Measurements from ENCODE around the gene MYMK. TPM values are rescaled to one million over a fixed set of nuclear protein-coding genes. Genes with fewer than 3 reads are reported as not detected.

Gene MYMK
- total RNA-seq, 1 experiment from 2014 or later: not detected

DNA sequence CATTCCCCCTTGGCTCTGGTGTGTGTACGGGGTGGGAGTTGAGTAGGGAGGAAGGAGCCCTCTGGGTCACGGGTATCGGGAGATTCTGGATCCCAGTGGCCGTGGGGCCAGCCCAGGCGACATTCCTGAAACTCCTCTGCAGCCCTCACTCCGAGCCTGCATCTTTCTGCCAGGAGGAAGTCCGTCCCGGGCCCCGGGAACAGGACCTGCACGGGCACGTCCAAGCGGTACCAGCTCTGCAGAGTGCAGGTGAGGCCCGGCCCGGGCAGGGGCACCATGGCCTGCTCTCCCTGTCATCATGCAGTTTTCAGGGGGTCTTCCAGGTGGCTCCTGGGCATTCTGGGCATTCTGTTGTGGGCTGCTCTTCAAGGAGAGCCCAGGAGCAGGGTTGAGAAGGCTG lies 13.4 kb upstream of the MYMK start:
- ChIA-PET CTCF (no interaction called here), POLR2A (no interaction called here)
- no peak overlapping the region for H3K27ac Mint-ChIP-seq (ENCODE audit: unreplicated experiment)
- no peaks in the 10 kb centered on the region for H3K36me3 Mint-ChIP-seq (ENCODE audit: insufficient read depth, unreplicated experiment)
- TF ChIP-seq CTCF (IDR thresholded peaks at IDR 0.05; ENCODE audit: insufficient read depth in 1 of 2, low read depth in 1 of 2, low read length in 1 of 2, severe bottlenecking in 1 of 2, unreplicated experiment in 1 of 2): no peak
- BruUV-seq (replicated peaks): no TSS peak
- H3K9me3 Mint-ChIP-seq (ENCODE audit: unreplicated experiment): no peaks in the 10 kb centered on the region
- Histone ChIP-seq H3K4me3 (ENCODE audit: low read depth, low read length) (no peak overlapping the region), H3K4me1 (peaks cover 5% of the 10 kb centered on the region; the same call in 1 of the 2 replicates), H3K9me3 (no peaks in the 10 kb centered on the region), H3K27me3 (replicated peaks; ENCODE audit: control insufficient read depth, insufficient read depth, low read length) (no peaks in the 10 kb centered on the region), H3K36me3 (ENCODE audit: control insufficient read depth, insufficient read depth, low read length) (no peaks in the 10 kb centered on the region)
- H3K4me3 Mint-ChIP-seq (ENCODE audit: unreplicated experiment): no peak overlapping the region
- no peaks in the 10 kb centered on the region for H3K4me1 Mint-ChIP-seq (ENCODE audit: low read depth, unreplicated experiment)
- intact Hi-C loops (cut with micrococcal nuclease; ENCODE audit: unreplicated experiment): no loop called here
- no peak for DNase-seq
- H3K27me3 Mint-ChIP-seq (ENCODE audit: insufficient read depth, unreplicated experiment): no peaks in the 10 kb centered on the region

DNA sequence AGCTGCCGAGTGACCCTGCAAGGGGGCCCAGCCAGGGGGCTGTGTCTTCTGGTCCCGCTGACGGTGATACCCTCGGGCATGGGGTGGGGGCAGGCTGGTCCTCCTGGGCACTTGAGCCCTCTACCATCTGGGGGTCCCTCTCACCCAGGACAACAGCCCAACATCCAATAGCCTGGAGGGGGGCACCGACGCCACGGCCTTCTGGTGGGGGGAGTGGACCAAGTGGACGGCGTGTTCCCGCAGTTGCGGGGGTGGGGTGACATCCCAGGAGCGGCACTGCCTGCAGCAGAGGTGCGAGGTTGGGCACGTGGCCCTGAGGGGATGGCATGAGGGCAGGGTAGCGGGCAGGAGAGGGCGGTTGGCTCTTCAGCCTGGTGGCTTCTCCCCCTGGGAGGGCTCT lies 12.5 kb upstream of the MYMK start:
- Histone ChIP-seq H3K4me3 (ENCODE audit: low read depth, low read length) (no peak overlapping the region), H3K36me3 (ENCODE audit: control insufficient read depth, insufficient read depth, low read length) (no peaks in the 10 kb centered on the region), H3K9me3 (no peaks in the 10 kb centered on the region), H3K4me1 (peaks cover 5% of the 10 kb centered on the region; the same call in 1 of the 2 replicates), H3K27me3 (replicated peaks; ENCODE audit: control insufficient read depth, insufficient read depth, low read length) (no peaks in the 10 kb centered on the region)
- ChIA-PET CTCF (no interaction called here), POLR2A (no interaction called here)
- Mint-ChIP-seq H3K36me3 (ENCODE audit: insufficient read depth, unreplicated experiment) (no peaks in the 10 kb centered on the region), H3K27me3 (ENCODE audit: insufficient read depth, unreplicated experiment) (no peaks in the 10 kb centered on the region), H3K27ac (ENCODE audit: unreplicated experiment) (no peak overlapping the region), H3K9me3 (ENCODE audit: unreplicated experiment) (no peaks in the 10 kb centered on the region), H3K4me3 (ENCODE audit: unreplicated experiment) (no peak overlapping the region), H3K4me1 (ENCODE audit: low read depth, unreplicated experiment) (no peaks in the 10 kb centered on the region)
- no peak for TF ChIP-seq CTCF (IDR thresholded peaks at IDR 0.05; ENCODE audit: insufficient read depth in 1 of 2, low read depth in 1 of 2, low read length in 1 of 2, severe bottlenecking in 1 of 2, unreplicated experiment in 1 of 2)
- no peak for DNase-seq
- intact Hi-C loops (cut with micrococcal nuclease; ENCODE audit: unreplicated experiment): no loop called here
- BruUV-seq (replicated peaks): no TSS peak

- H3K27ac Mint-ChIP-seq (ENCODE audit: unreplicated experiment): no peak overlapping the region
- DNase-seq: no peak
- no peaks in the 10 kb centered on the region for H3K36me3 ChIP-seq (ENCODE audit: control insufficient read depth, insufficient read depth, low read length)
- no peak for TF ChIP-seq CTCF (IDR thresholded peaks at IDR 0.05; ENCODE audit: insufficient read depth in 1 of 2, low read depth in 1 of 2, low read length in 1 of 2, severe bottlenecking in 1 of 2, unreplicated experiment in 1 of 2)
- ChIA-PET CTCF (no interaction called here), POLR2A (no interaction called here)
- H3K27me3 Mint-ChIP-seq (ENCODE audit: insufficient read depth, unreplicated experiment): no peaks in the 10 kb centered on the region
- H3K4me3 Mint-ChIP-seq (ENCODE audit: unreplicated experiment): no peak overlapping the region
- no peaks in the 10 kb centered on the region for H3K27me3 ChIP-seq (replicated peaks; ENCODE audit: control insufficient read depth, insufficient read depth, low read length)
- H3K4me3 ChIP-seq (ENCODE audit: low read depth, low read length): no peak overlapping the region
- no TSS peak for BruUV-seq (replicated peaks)
- H3K9me3 ChIP-seq: no peaks in the 10 kb centered on the region
- intact Hi-C loops (cut with micrococcal nuclease; ENCODE audit: unreplicated experiment): no loop called here
- no peaks in the 10 kb centered on the region for H3K4me1 Mint-ChIP-seq (ENCODE audit: low read depth, unreplicated experiment)
- H3K9me3 Mint-ChIP-seq (ENCODE audit: unreplicated experiment): no peaks in the 10 kb centered on the region
- no peaks in the 10 kb centered on the region for H3K36me3 Mint-ChIP-seq (ENCODE audit: insufficient read depth, unreplicated experiment)
- H3K4me1 ChIP-seq: peaks cover 5% of the 10 kb centered on the region; the same call in 1 of the 2 replicates
Measured at GRCh38 chr9:133536536-133536935, 11.8 kb upstream of the MYMK start.
